Adrenal gland (tissue), 12 donors: ENCODE measurements around the gene ZBED6. TPM values are rescaled to one million over a fixed set of nuclear protein-coding genes. Genes with fewer than 3 reads are reported as not detected.
A peak's percentile ranks its signal among the peaks of the same experiment; 100 is the strongest.
"Not testable (repeated sequence)": the region's sequence is repeated elsewhere in the genome, so short reads cannot be mapped to it uniquely, and the experiment has no call there.

Source experiments
- DNase-seq, 7 donors: peaks; one replicate each; pipeline ENCODE4 v3.0.0-alpha.2; 2019 to 2020
- H3K27ac ChIP-seq, 5 donors: fragments of 200-600 bp; sonication (generic) in 4 of 5; 1 replicate in 3 of 5; 2 replicates in 2 of 5; pipeline versions ENCODE4 v1.5.1 to v1.8.0; 2016 to 2020; ENCODE audit warnings: mild to moderate bottlenecking in 1 of 5
- H3K27me3 ChIP-seq: fragments of 200-600 bp; 2 replicates; pipeline ENCODE4 v1.8.0; 2021
- H3K36me3 ChIP-seq, 2 donors: fragments of 200-600 bp; replicated peaks in 1 of 2; 1 replicate in 1 of 2; 2 replicates in 1 of 2; pipeline versions ENCODE4 v1.5.1 to v1.8.0; 2018 to 2022
- H3K4me1 ChIP-seq, 2 donors: fragments of 200-600 bp; replicated peaks in 1 of 2; 1 replicate in 1 of 2; 2 replicates in 1 of 2; pipeline versions ENCODE4 v1.5.1 to v1.8.0; 2018 to 2021
- H3K4me3 ChIP-seq, 4 donors: fragments of 200-600 bp; sonication (generic) in 3 of 4; one replicate each; pipeline ENCODE4 v1.5.1; 2016 to 2018
- H3K9me3 ChIP-seq, 3 donors: fragments of 200-600 bp; sonication (generic) in 1 of 3; replicated peaks in 1 of 3; 1 replicate in 2 of 3; 2 replicates in 1 of 3; pipeline versions ENCODE4 v1.5.1 to v1.8.0; 2016 to 2021
- POLR2A ChIP-seq, 2 donors: fragments of 450-650 bp; IDR thresholded peaks; one replicate each; pipeline ENCODE4 v1.6.1; 2017; ENCODE audit warnings: antibody characterized with exemption in 2 of 2, mild to moderate bottlenecking in 2 of 2, moderate library complexity in 1 of 2
- WGBS, 4 donors: extraction: QIAGEN DNeasy Blood & Tissue Kit in 2 of 4; methylation state at CpG; one replicate each; pipeline versions ENCODE4 v1.1.5 to v1.1.7; 2013 to 2017; 5-methylcytosine and 5-hydroxymethylcytosine counted together
- intact Hi-C, 2 donors: fragments of 100-400 bp; cut with DNase I; formaldehyde crosslinking; loops; one replicate each; pipeline versions ENCODE4 v1.14.1 to v1.15.0; 2022 to 2023
- polyA plus RNA-seq, 3 donors: library from polyadenylated mRNA; stranded (reverse); fragments of 200-250 nt in 2 of 3; fragments of 350-450 nt in 1 of 3; fragmentation: Illumina TruSeq in 1 of 3; extraction: RNeasy Lipid Tissue Mini Kit (QIAGEN cat#74804) in 1 of 3; gene quantifications; one replicate each; pipeline ENCODE4 v1.2.3, GENCODE V29; 2013 to 2014
- total RNA-seq, 9 donors: library from RNA; depleted of rRNA in 4 of 9; stranded (reverse); fragments of >200 nt in 4 of 9; fragments of 120-200 nt in 1 of 9; fragmentation: NEBNext Ultra II Directional in 1 of 9; extraction: Animal tissue kit (Norgen Biotek cat#: 25700) in 1 of 9; gene quantifications; one replicate each; pipeline versions ENCODE4 v1.1.0 to v1.2.4, GENCODE V29; 2013 to 2023
- TF ChIP-seq, protein P1 (sequence below), 6 experiments: fragments of 450-650 bp in 4 of 6; fragments of 200-600 bp in 2 of 6; sonication (generic) in 1 of 6; IDR thresholded peaks; 1 replicate in 5 of 6; 2 replicates in 1 of 6; pipeline versions ENCODE4 v1.5.1 to v1.8.0; 2016 to 2021; ENCODE audit warnings: antibody characterized with exemption in 6 of 6, mild to moderate bottlenecking in 2 of 6, moderate library complexity in 1 of 6
- donor health status: healthy with polysubstance abuse.
- donor health status: Bipolar disorder and iron deficiency.
- donor health status: DM: yes; HTN: yes; CAD: no.
- donor health status: DM: no; HTN: no; CAD: no.
- donor health status: DM: no; HTN: no; CAD: no.
- donor health status: DM: yes; HTN: yes; CAD: no.

Gene ZBED6
- total and polyA plus RNA-seq, 12 donors: 0.40 to 42.1 (median 21.3) TPM

DNA sequence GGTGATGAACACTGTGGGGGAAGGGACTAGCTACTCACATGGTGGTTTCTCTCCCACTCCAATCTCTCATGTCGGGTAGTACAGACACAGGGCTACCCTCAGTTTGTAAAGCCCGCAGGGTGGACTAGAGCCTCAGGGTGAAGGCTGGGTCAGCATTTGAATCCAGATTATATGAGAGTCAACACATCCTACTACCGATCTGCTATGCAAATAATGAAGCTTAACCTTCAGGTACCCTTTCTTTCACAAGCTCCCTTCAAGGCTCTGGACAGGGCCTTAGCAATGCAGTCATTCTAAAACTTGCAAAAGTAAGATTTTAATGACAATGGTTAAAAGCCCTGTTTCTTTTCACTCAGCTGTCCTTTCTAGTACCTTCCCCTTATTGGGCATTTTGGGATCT is 5.5 kb upstream of the ZBED6 start:
- H3K27me3 ChIP-seq: no peaks in the 10 kb centered on the region
- TF ChIP-seq, protein P1, sequence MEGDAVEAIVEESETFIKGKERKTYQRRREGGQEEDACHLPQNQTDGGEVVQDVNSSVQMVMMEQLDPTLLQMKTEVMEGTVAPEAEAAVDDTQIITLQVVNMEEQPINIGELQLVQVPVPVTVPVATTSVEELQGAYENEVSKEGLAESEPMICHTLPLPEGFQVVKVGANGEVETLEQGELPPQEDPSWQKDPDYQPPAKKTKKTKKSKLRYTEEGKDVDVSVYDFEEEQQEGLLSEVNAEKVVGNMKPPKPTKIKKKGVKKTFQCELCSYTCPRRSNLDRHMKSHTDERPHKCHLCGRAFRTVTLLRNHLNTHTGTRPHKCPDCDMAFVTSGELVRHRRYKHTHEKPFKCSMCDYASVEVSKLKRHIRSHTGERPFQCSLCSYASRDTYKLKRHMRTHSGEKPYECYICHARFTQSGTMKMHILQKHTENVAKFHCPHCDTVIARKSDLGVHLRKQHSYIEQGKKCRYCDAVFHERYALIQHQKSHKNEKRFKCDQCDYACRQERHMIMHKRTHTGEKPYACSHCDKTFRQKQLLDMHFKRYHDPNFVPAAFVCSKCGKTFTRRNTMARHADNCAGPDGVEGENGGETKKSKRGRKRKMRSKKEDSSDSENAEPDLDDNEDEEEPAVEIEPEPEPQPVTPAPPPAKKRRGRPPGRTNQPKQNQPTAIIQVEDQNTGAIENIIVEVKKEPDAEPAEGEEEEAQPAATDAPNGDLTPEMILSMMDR (IDR thresholded peaks at IDR 0.05): no peak
- TF ChIP-seq POLR2A (IDR thresholded peaks at IDR 0.05): no peak
- no peak overlapping the region for H3K27ac ChIP-seq
- intact Hi-C loops: no loop called here
- no peaks in the 10 kb centered on the region for H3K9me3 ChIP-seq
- no peaks in the 10 kb centered on the region for H3K36me3 ChIP-seq
- H3K4me1 ChIP-seq: peaks cover 0 to 1% of the 10 kb centered on the region in 2 donors
- H3K4me3 ChIP-seq: no peak overlapping the region
- no peak for DNase-seq
- 78 to 85% (median 82%) methylated on average over 3 of the region's 3 CpGs for WGBS, 4 donors

DNA sequence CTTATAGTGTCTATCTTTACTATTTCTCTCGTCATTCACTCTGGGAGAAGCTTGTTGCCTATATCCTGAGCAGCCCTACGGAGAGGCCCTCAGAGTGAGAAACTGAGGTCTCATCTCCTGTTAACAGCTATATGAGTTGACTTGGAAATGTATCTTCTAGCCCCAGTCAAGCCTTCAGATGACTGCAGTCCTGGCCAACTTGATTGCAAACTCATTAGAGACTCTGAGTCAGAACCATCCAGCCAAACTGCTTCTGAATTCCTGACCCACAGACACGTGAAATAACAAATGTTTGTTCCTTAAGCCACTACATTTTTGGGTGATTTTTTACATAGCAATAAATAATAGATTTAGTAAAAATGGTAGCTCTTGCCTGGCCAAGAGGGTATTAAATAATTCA is 3.9 kb upstream of the ZBED6 start:
- TF ChIP-seq, protein P1 (IDR thresholded peaks at IDR 0.05): no peak
- no peak for TF ChIP-seq POLR2A (IDR thresholded peaks at IDR 0.05)
- Histone ChIP-seq H3K9me3 (no peaks in the 10 kb centered on the region), H3K27ac (no peak overlapping the region), H3K4me3 (no peak overlapping the region), H3K27me3 (no peaks in the 10 kb centered on the region), H3K4me1 (peaks cover under 1 to 3% of the 10 kb centered on the region in 2 donors), H3K36me3 (no peaks in the 10 kb centered on the region)
- intact Hi-C loops: no loop called here
- 80 to 91% (median 88%) methylated on average over 3 of the region's 3 CpGs for WGBS, 4 donors
- DNase-seq: no peak

DNA sequence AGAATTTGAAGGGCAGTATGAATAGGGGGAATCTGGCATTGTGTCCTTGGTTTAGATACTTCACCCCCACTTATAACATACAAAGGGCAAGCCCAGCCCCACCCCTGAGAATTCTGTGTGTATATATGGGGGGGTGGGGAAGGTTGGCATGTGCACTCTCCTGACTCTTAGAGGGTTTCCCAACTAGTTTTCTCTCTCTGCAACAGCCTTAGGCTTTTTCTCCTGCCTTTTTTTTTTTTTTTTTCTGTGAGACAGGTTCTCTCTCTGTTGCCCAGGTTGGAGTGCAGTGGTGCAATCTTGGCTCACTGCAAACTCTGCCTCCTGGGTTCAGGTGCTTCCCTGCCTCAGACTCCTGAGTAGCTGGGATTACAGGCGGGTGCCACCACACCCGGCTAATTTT is 2.9 kb upstream of the ZBED6 start:
- Histone ChIP-seq H3K9me3 (no peaks in the 10 kb centered on the region), H3K36me3 (no peaks in the 10 kb centered on the region), H3K27ac (no peak overlapping the region), H3K4me1 (peaks cover 8 to 13% of the 10 kb centered on the region in 2 donors), H3K27me3 (no peaks in the 10 kb centered on the region), H3K4me3 (no peak overlapping the region)
- intact Hi-C loops: no loop called here
- TF ChIP-seq, protein P1 (IDR thresholded peaks at IDR 0.05): no peak
- no peak for TF ChIP-seq POLR2A (IDR thresholded peaks at IDR 0.05)
- no peak for DNase-seq
- WGBS, 4 donors: 83 to 100% (median 90%) methylated on average over 2 of the region's 2 CpGs

DNA sequence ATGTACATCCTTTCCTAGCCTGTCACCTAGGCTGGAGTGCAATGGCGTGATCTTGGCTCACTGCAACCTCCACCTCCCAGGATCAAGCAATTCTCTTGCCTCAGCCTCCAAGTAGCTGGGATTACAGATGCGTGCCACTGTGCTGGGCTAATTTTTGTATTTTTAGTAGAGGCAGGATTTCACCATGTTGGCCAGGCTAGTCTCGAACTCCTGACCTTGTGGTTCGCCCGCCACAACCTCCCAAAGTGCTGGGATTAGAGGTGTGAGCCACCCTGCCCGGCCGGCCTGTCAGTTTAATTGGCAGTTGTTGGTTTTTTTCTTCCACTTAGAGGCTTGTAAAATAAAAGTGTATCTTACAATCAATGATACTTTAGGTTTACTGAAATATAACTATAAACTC is 1.9 kb upstream of the ZBED6 start:
- H3K4me3 ChIP-seq, H3K9me3 ChIP-seq, intact Hi-C loops, H3K27ac ChIP-seq, DNase-seq, H3K36me3 ChIP-seq, H3K27me3 ChIP-seq: not testable (repeated sequence)
- peaks cover 15 to 24% of the 10 kb centered on the region in 2 donors for H3K4me1 ChIP-seq
- 90 to 96% (median 94%) methylated on average over 7 of the region's 7 CpGs for WGBS, 4 donors

DNA sequence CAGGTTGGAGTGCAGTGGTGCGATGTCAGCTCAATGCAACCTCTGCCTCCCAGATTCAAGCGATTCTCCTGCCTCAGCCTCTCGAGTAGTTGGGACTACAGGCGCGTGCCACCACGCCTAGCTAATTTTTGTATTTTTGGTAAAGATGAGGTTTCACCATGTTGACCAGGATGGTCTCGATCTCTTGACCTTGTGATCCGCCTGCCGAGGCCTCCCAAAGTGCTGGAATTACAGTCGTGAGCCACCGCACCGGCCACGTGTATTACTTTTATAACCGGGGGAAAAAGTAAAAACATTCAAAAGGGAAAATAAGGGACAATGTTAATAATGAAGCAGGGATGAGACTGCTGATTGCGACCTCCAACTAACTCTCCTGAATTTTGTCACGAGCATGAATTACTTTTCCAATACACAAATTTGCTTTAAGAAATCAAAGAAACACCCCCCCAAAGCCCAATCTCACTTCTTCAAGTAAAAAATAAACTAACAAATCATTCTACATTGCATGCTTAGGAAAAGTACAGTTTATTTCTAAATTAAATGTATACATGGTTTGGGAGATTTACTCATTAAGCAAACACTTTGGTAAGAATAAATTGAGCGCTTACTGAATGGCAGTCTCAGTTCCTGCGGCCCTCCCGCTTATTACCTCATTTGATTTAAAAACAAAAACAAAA is 521 bp upstream of the ZBED6 start:
- Histone ChIP-seq H3K27me3 (no peaks in the 10 kb centered on the region), H3K4me3 (peak overlapping the region in 1 of 4 donors; percentile 82), H3K36me3 (peaks cover 0 to 6% of the 10 kb centered on the region in 2 donors), H3K9me3 (no peaks in the 10 kb centered on the region), H3K4me1 (peaks cover 28 to 37% of the 10 kb centered on the region in 2 donors), H3K27ac (peak overlapping the region in 3 of 5 donors; percentile 96 to 98 (median 98))
- intact Hi-C loops: no loop called here
- peak in 2 of 7 donors; percentile 29 to 58 for DNase-seq
- WGBS, 4 donors: 62 to 78% (median 73%) methylated on average over 19 of the region's 19 CpGs
- no peak for TF ChIP-seq POLR2A (IDR thresholded peaks at IDR 0.05)
- TF ChIP-seq, protein P1 (IDR thresholded peaks at IDR 0.05): no peak
